Muscle of arm (tissue), 14 donors: Measurements from ENCODE around the gene CIDEB. TPM values are rescaled to one million over a fixed set of nuclear protein-coding genes. Genes with fewer than 3 reads are reported as not detected.
"Not testable (repeated sequence)": the region's sequence is repeated elsewhere in the genome, so short reads cannot be mapped to it uniquely, and the experiment has no call there.

ENCODE experiments used
- DNase-seq: peaks from one replicate; pipeline ENCODE4 v3.0.0-alpha.2; 2013
- long read RNA-seq, 11 donors: transcript quantifications; one replicate each; lab custom pipeline, GENCODE V29; 2026
- polyA plus RNA-seq, 12 donors: library from polyadenylated mRNA; unstranded; fragments of 120-200 nt; gene quantifications; one replicate each; pipeline ENCODE4 v1.2.1, GENCODE V29; 2013; ENCODE audit not compliant: insufficient read length in 12 of 12

Gene CIDEB
- polyA plus RNA-seq = 10 to 100 TPM in 6 of 12 donors, 1 to 10 TPM in 5, not detected in 1; 7.3 to 28.8 (median 11.2) TPM
- long read RNA-seq, donor 1, transcript CIDEB-203 (5 exons, 1,602 nt) = major isoform, 18 of 18 reads
- long read RNA-seq, donor 1, partial matches to known transcripts = 0 of 18 reads
- long read RNA-seq, donor 1, other reads (novel, unspliced or antisense) = 0 of 18 reads
- long read RNA-seq, donor 2, partial matches to known transcripts = 0 of 3 reads
- long read RNA-seq, donor 2, other reads (novel, unspliced or antisense) = 0 of 3 reads
- long read RNA-seq, donor 3, partial matches to known transcripts = 0 of 1 reads
- long read RNA-seq, donor 3, other reads (novel, unspliced or antisense) = 0 of 1 reads
- long read RNA-seq, donor 4, partial matches to known transcripts = 0 of 1 reads
- long read RNA-seq, donor 4, other reads (novel, unspliced or antisense) = 0 of 1 reads
- long read RNA-seq, donor 5, transcript CIDEB-201 (7 exons, 2,294 nt) = major isoform, 5 of 5 reads
- long read RNA-seq, donor 5, partial matches to known transcripts = 0 of 5 reads
- long read RNA-seq, donor 5, other reads (novel, unspliced or antisense) = 0 of 5 reads
- long read RNA-seq, donor 6, partial matches to known transcripts = 0 of 3 reads
- long read RNA-seq, donor 6, other reads (novel, unspliced or antisense) = 0 of 3 reads
- long read RNA-seq, donor 7 = 0 reads
- long read RNA-seq, donor 8, partial matches to known transcripts = 0 of 5 reads
- long read RNA-seq, donor 8, other reads (novel, unspliced or antisense) = 0 of 5 reads
- long read RNA-seq, donor 9 = 0 reads
- long read RNA-seq, donor 10, partial matches to known transcripts = 0 of 2 reads
- long read RNA-seq, donor 10, other reads (novel, unspliced or antisense) = 0 of 2 reads
- long read RNA-seq, donor 11, partial matches to known transcripts = 0 of 2 reads
- long read RNA-seq, donor 11, other reads (novel, unspliced or antisense) = 0 of 2 reads

DNA sequence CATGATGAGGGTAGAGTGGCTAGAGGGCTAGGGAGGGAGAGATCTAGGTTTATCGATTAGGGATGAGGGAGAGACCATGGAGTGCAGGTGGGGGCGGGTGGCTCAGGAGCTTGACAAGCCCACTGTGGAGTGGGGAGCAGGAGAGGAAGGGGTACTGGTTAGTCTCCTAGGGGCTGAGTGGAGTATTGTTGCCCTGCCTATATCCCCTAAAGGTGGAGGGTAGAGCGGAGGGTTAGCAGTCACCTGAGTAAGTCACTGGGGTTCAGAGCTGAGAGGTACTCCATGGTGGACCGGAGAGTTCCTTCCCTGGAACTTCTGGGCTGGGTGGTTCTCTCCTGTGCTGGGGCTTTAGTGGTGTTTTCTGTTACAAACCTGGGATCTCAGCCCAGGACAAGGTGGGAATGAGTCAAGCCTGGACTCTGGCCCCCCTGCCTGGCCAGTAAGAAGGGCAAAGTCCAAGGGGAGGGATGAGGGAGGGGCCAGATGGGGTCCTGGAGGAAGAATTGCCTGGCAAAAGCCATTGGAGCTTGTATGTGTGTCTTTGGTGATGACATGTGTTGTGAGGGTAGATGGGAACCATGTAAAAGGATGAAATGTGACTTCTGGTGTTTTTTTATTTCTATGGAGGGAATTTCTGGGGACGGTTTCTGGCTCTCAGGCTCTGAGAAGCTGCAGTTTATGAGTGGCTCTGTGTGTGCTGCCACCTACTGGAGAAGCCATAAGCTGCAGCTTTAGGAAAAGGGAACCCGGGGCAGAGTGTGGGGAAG lies at the start of gene CIDEB:
TSS of gene CIDEB (minus strand) at position 403 of the 767 bp plus-strand sequence. CDS start at position 284, 119 bp downstream.
- no peak for DNase-seq

- no peak for DNase-seq
Observed at GRCh38 chr14:24356208-24356607, 48.4 kb upstream of the CIDEB start.

DNA sequence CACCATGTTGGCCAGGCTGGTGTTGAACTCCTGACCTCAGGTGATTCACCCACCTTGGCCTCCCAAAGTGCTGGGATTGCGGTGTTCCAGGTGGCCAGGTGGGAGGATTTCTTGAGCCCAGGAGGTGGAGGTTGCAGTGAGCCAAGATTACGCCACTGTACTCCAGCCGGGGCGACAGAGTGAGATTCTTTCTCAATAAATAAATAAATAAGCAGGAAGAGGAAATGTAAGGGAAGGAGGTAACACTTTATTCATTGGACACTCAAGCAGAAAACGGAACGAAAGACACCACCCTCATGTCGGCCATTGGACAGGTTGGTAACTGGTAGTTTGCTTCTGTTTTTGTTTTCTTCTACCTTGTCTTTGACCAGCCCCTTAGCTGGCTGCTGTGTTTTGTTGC lies 47.2 kb upstream of the CIDEB start:
- DNase-seq = no peak

DNA sequence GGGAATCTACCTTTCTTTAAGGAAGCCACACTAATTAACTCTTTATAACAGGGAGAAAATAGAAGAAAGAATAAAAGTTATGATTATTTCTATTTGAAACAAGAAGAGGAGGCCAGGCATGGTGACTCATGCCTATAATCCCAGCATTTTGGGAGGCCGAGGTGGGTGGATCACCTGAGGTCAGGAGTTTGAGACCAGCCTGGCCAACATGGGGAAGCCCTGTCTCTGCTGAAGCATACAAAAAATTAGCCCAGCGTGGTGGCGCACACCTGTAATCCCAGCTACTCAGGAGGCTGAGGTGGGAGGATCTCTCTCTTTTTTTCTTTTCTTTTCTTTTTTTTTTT lies 46.7 kb upstream of the CIDEB start:
- DNase-seq = not testable (repeated sequence)

- no peak for DNase-seq
Observed at GRCh38 chr14:24353559-24354481, 46.0 kb upstream of the CIDEB start.

- DNase-seq = no peak
Observed at GRCh38 chr14:24351517-24351916, 43.7 kb upstream of the CIDEB start.

DNA sequence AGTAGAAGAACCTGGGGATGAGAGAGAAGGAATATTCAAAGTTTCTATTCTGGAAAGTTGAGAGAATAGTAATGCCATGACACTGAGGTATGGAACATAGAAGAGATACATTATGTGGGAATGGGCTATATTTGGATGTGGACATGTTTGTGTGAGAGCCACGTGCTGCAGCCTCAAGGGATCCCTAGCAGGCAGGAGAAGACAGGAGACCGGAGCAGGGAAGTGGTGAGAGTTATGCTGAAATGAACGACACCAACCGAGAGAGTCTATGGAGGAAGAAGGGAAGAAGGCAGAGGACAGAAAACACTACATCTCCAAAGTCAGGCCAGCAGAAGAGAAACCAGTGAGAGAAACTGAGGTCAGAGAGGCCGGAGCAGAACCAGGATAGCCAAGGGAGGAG lies 42.0 kb upstream of the CIDEB start:
- no peak for DNase-seq

DNA sequence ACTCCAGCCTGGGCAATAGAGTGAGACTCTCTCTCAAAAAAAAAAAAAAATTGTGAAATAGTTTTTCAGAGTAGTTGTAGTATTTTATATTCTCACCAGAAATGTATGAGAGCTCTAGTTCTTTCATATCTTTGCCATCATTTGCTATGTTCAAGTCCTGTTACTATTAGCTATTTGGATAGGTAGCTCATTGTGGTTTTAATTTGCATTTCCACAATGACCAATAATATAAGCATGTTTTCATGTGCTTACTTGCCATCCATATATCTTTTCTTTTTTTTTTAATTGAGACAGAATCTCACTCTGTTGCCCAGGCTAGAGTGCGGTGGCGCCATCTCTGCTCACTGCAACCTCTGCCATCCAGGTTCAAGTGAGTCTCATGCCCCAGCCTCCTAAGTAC lies 40.4 kb upstream of the CIDEB start:
- no peak for DNase-seq

GRCh38 chr14:24347134-24347533 lies 39.4 kb upstream of the CIDEB start:
- no peak for DNase-seq

GRCh38 chr14:24343795-24344660 lies 36.3 kb upstream of the CIDEB start:
- no peak for DNase-seq

- DNase-seq = no peak
Observed at GRCh38 chr14:24342889-24343288, 35.1 kb upstream of the CIDEB start.

GRCh38 chr14:24340606-24341005 lies 32.8 kb upstream of the CIDEB start:
- DNase-seq = no peak

DNA sequence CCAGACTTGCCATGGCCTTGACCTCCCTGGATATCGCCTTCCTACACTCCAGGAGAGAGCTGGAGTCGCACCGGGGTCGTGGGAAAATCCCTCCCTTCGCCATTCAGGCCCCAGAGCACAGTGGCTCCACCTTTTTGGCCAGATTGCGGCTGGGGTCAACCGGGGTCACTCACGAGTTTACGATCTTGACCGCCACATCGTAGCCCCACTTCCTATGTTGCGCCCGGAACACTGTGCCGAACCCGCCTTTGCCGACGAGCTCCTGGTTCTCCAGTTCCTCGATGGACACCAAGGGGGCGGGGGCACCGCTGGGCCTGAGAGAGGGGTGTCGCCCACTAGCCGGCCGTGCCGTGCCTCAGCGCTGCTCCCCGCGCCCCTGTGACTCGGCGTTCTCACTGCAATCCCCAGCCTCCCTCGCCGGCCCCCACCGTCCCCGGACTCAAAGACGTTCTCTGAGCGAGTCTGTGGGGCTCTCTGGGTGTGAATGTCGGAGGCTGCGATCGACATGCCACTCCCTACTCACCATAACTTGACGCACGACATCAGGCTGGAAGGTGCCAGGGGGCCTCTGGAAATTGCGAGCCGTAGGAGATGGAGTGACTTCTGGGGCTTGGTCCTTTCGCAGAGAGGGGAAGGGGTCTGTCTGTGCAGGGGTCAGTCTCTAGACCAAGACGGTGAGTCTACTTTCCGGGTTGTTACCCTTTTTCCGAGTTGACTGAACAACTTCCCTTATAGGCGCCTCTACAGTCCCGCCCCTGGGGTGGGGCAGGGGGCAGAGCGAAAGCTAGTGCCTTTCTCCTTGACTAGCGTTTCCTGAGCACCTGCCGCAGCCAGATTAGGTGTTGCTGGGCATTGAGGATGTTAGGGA lies 31.7 kb upstream of the CIDEB start, which contains the start of gene RIPK3:
TSS of gene RIPK3 (minus strand) at position 708 of the 868 bp plus-strand sequence. CDS start at position 543, 165 bp downstream.
- no peak for DNase-seq

- DNase-seq = no peak
Observed at GRCh38 chr14:24338843-24339242, 31.1 kb upstream of the CIDEB start.

- DNase-seq = no peak
Observed at GRCh38 chr14:24337824-24338175, 30.0 kb upstream of the CIDEB start.

- DNase-seq = no peak
Observed at GRCh38 chr14:24337144-24337823, 29.5 kb upstream of the CIDEB start.

- no peak for DNase-seq
Observed at GRCh38 chr14:24335461-24336171, 27.8 kb upstream of the CIDEB start.
